ENCODE data around the gene CCDC195. TPM values are rescaled to one million over a fixed set of nuclear protein-coding genes. Genes with fewer than 3 reads are reported as not detected.

CCDC195 gene
- total RNA-seq (not detected), polyA plus RNA-seq (not detected)

- Mint-ChIP-seq H3K27me3 (peaks cover 3 to 9% of the 10 kb centered on the region in 2 donors), H3K4me1 (no peaks in the 10 kb centered on the region), H3K4me3 (no peak within 1 kb of the TSS), H3K36me3 (no peaks in the 10 kb centered on the region), H3K9me3 (peaks cover 0 to 16% (median 8%) of the 10 kb centered on the region in 8 donors), H3K27ac (no peak within 1 kb of the TSS)
- Histone ChIP-seq H3K9me3 (ENCODE audit: control insufficient read depth in 1 of 2, low read length in 2 of 2) (no peaks in the 10 kb centered on the region), H3K4me1 (ENCODE audit: insufficient read depth, low read length) (no peaks in the 10 kb centered on the region), H3K4me3 (ENCODE audit: low read length in 2 of 2) (no peak within 1 kb of the TSS), H3K27me3 (ENCODE audit: insufficient read depth, low read length) (no peaks in the 10 kb centered on the region), H3K36me3 (ENCODE audit: insufficient read depth, low read length) (no peaks in the 10 kb centered on the region), H3K27ac (ENCODE audit: low read depth, low read length) (no peak within 1 kb of the TSS)
- intact Hi-C loops (cut with micrococcal nuclease), result no loop called here
- POLR2A ChIA-PET (ENCODE audit: partially characterized antibody), result no interaction called here
- no peak for DNase-seq
- CTCF ChIA-PET (ENCODE audit: partially characterized antibody), result no interaction called here
Measured at GRCh38 chr2:224716201-224716600, at the start of gene CCDC195. CCDC195 (minus strand) TSS chr2:224716365; CDS start chr2:224716365, 0 bp downstream.

- H3K36me3 ChIP-seq (ENCODE audit: insufficient read depth, low read length), result peaks cover 43% of the 10 kb centered on the region
- Mint-ChIP-seq H3K9me3 (peaks cover 2 to 16% (median 12%) of the 10 kb centered on the region in 8 donors), H3K27me3 (no peaks in the 10 kb centered on the region), H3K4me1 (peaks cover 16 to 26% (median 21%) of the 10 kb centered on the region in 4 donors), H3K36me3 (peaks cover 85 to 89% of the 10 kb centered on the region in 2 donors), H3K27ac (peak overlapping the region in 5 of 7 donors; percentile 24 to 72 (median 49)), H3K4me3 (peak overlapping the region in 2 of 8 donors; percentile 48 to 49)
- H3K27ac ChIP-seq (ENCODE audit: low read depth, low read length), result peak overlapping the region; percentile 5
- POLR2A ChIA-PET (ENCODE audit: partially characterized antibody), result no interaction called here
- CTCF ChIA-PET (ENCODE audit: partially characterized antibody), result interaction anchor here (2.8 kb wide), 1 partner anchor 12 kb away, joined by 16 read pairs; no protein-coding TSS in a partner anchor
- intact Hi-C loops (cut with micrococcal nuclease), result no loop called here
- H3K4me3 ChIP-seq (ENCODE audit: low read length in 2 of 2), result no peak overlapping the region
- H3K27me3 ChIP-seq (ENCODE audit: insufficient read depth, low read length), result no peaks in the 10 kb centered on the region
- peaks cover 18% of the 10 kb centered on the region for H3K4me1 ChIP-seq (ENCODE audit: insufficient read depth, low read length)
- DNase-seq, result peak in 4 of 5 donors; percentile 22 to 39 (median 28)
- H3K9me3 ChIP-seq (ENCODE audit: control insufficient read depth in 1 of 2, low read length in 2 of 2), result no peaks in the 10 kb centered on the region
Measured at GRCh38 chr2:224764565-224765236, 48.5 kb upstream of the CCDC195 start.

- Histone ChIP-seq H3K4me1 (ENCODE audit: insufficient read depth, low read length) (no peaks in the 10 kb centered on the region), H3K27me3 (ENCODE audit: insufficient read depth, low read length) (no peaks in the 10 kb centered on the region), H3K27ac (ENCODE audit: low read depth, low read length) (no peak overlapping the region), H3K36me3 (ENCODE audit: insufficient read depth, low read length) (peaks cover 4% of the 10 kb centered on the region), H3K4me3 (ENCODE audit: low read length in 2 of 2) (no peak overlapping the region), H3K9me3 (ENCODE audit: control insufficient read depth in 1 of 2, low read length in 2 of 2) (peaks cover 0 to 15% of the 10 kb centered on the region in 2 donors)
- H3K36me3 Mint-ChIP-seq, result peaks cover 52 to 56% of the 10 kb centered on the region in 2 donors
- no peaks in the 10 kb centered on the region for H3K27me3 Mint-ChIP-seq
- intact Hi-C loops (cut with micrococcal nuclease), result no loop called here
- no peak overlapping the region for H3K4me3 Mint-ChIP-seq
- peaks cover 13 to 46% (median 40%) of the 10 kb centered on the region in 8 donors for H3K9me3 Mint-ChIP-seq
- CTCF ChIA-PET (ENCODE audit: partially characterized antibody), result no interaction called here
- POLR2A ChIA-PET (ENCODE audit: partially characterized antibody), result no interaction called here
- H3K27ac Mint-ChIP-seq, result no peak overlapping the region
- no peak for DNase-seq
- H3K4me1 Mint-ChIP-seq, result peaks cover 0 to 4% (median under 1%) of the 10 kb centered on the region in 4 donors
Measured at GRCh38 chr2:224757934-224758548, 41.9 kb upstream of the CCDC195 start.

GRCh38 chr2:224753743-224754540, 37.8 kb upstream of the CCDC195 start:
- ChIA-PET POLR2A (ENCODE audit: partially characterized antibody) (no interaction called here), CTCF (ENCODE audit: partially characterized antibody) (interaction anchor here (0.8 kb wide), 1 partner anchor 24 kb away, joined by 4 read pairs; no protein-coding TSS in a partner anchor)
- peaks cover 16 to 19% of the 10 kb centered on the region in 2 donors for H3K36me3 Mint-ChIP-seq

GRCh38 chr2:224751996-224752698, 36.0 kb upstream of the CCDC195 start:
- H3K27me3 ChIP-seq (ENCODE audit: insufficient read depth, low read length), result no peaks in the 10 kb centered on the region
- H3K4me1 ChIP-seq (ENCODE audit: insufficient read depth, low read length), result no peaks in the 10 kb centered on the region
- H3K9me3 ChIP-seq (ENCODE audit: control insufficient read depth in 1 of 2, low read length in 2 of 2), result no peaks in the 10 kb centered on the region
- no peak overlapping the region for H3K27ac ChIP-seq (ENCODE audit: low read depth, low read length)
- no peaks in the 10 kb centered on the region for H3K36me3 ChIP-seq (ENCODE audit: insufficient read depth, low read length)
- Mint-ChIP-seq H3K27me3 (peaks cover 0 to 4% of the 10 kb centered on the region in 2 donors), H3K27ac (no peak overlapping the region), H3K4me1 (peaks cover 0 to 1% (median 0%) of the 10 kb centered on the region in 4 donors), H3K4me3 (no peak overlapping the region), H3K36me3 (peaks cover 1 to 4% of the 10 kb centered on the region in 2 donors), H3K9me3 (peaks cover under 1 to 8% (median 5%) of the 10 kb centered on the region in 8 donors)
- POLR2A ChIA-PET (ENCODE audit: partially characterized antibody), result no interaction called here
- intact Hi-C loops (cut with micrococcal nuclease), result no loop called here
- CTCF ChIA-PET (ENCODE audit: partially characterized antibody), result no interaction called here
- no peak overlapping the region for H3K4me3 ChIP-seq (ENCODE audit: low read length in 2 of 2)
- DNase-seq, result no peak

More at GRCh38 chr2:224753743-224754540, 37.8 kb upstream of the CCDC195 start:
- intact Hi-C loops (cut with micrococcal nuclease), result no loop called here
- Mint-ChIP-seq H3K27ac (no peak overlapping the region), H3K9me3 (peaks cover 7 to 26% (median 23%) of the 10 kb centered on the region in 8 donors), H3K4me3 (peak overlapping the region in 1 of 8 donors; percentile 14), H3K4me1 (peaks cover 0 to 4% (median 0%) of the 10 kb centered on the region in 4 donors), H3K27me3 (no peaks in the 10 kb centered on the region)
- Histone ChIP-seq H3K36me3 (ENCODE audit: insufficient read depth, low read length) (no peaks in the 10 kb centered on the region), H3K27ac (ENCODE audit: low read depth, low read length) (no peak overlapping the region), H3K4me1 (ENCODE audit: insufficient read depth, low read length) (no peaks in the 10 kb centered on the region), H3K27me3 (ENCODE audit: insufficient read depth, low read length) (no peaks in the 10 kb centered on the region), H3K9me3 (ENCODE audit: control insufficient read depth in 1 of 2, low read length in 2 of 2) (peaks cover 0 to 12% of the 10 kb centered on the region in 2 donors), H3K4me3 (ENCODE audit: low read length in 2 of 2) (no peak overlapping the region)
- DNase-seq, result no peak

GRCh38 chr2:224749136-224749535, 33.0 kb upstream of the CCDC195 start:
- H3K4me1 Mint-ChIP-seq, result no peaks in the 10 kb centered on the region
- no peak for DNase-seq
- H3K4me1 ChIP-seq (ENCODE audit: insufficient read depth, low read length), result no peaks in the 10 kb centered on the region
- no peaks in the 10 kb centered on the region for H3K36me3 ChIP-seq (ENCODE audit: insufficient read depth, low read length)
- no peak overlapping the region for H3K27ac ChIP-seq (ENCODE audit: low read depth, low read length)
- intact Hi-C loops (cut with micrococcal nuclease), result no loop called here
- H3K9me3 ChIP-seq (ENCODE audit: control insufficient read depth in 1 of 2, low read length in 2 of 2), result no peaks in the 10 kb centered on the region
- H3K27ac Mint-ChIP-seq, result peak overlapping the region in 1 of 7 donors; percentile 7
- no peaks in the 10 kb centered on the region for H3K36me3 Mint-ChIP-seq
- ChIA-PET POLR2A (ENCODE audit: partially characterized antibody) (no interaction called here), CTCF (ENCODE audit: partially characterized antibody) (no interaction called here)
- H3K4me3 Mint-ChIP-seq, result no peak overlapping the region
- no peak overlapping the region for H3K4me3 ChIP-seq (ENCODE audit: low read length in 2 of 2)
- peaks cover 0 to 2% (median 0%) of the 10 kb centered on the region in 8 donors for H3K9me3 Mint-ChIP-seq
- peaks cover 2 to 13% of the 10 kb centered on the region in 2 donors for H3K27me3 Mint-ChIP-seq
- no peaks in the 10 kb centered on the region for H3K27me3 ChIP-seq (ENCODE audit: insufficient read depth, low read length)

Measured in CD4-positive, alpha-beta memory T cell (primary cell).